ENCODE results near the gene TRAF6.

DNA sequence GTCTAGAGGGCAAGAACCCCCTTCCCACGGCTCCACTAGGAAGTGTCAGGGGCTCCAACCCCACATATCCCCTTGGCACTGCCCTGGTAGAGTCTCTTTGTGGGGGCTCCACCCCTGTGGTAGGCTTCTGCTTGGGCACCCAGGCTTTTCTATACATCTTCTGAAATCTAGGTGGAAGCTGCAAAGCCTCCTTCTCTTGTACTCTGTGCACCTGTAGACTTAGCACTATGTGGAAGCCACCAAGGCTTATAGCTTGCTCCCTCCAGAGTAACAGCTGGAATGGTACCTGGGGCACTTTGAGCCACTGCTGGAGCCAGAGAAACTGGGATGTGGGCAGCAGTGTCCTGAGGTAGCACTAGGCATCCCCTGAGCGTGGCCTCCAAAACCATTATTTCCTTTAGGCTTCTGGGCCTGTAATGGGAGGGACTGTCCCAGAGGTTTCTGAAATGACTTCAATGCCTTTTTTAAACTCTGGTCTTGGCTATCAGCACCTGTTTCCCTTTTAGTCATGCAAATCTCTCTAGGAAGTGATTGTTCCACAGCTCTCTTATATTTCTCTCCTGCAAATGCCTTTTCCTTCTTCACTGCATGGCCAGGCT is 68.4 kb downstream of the TRAF6 start:
- TF ChIP-seq, protein P1, sequence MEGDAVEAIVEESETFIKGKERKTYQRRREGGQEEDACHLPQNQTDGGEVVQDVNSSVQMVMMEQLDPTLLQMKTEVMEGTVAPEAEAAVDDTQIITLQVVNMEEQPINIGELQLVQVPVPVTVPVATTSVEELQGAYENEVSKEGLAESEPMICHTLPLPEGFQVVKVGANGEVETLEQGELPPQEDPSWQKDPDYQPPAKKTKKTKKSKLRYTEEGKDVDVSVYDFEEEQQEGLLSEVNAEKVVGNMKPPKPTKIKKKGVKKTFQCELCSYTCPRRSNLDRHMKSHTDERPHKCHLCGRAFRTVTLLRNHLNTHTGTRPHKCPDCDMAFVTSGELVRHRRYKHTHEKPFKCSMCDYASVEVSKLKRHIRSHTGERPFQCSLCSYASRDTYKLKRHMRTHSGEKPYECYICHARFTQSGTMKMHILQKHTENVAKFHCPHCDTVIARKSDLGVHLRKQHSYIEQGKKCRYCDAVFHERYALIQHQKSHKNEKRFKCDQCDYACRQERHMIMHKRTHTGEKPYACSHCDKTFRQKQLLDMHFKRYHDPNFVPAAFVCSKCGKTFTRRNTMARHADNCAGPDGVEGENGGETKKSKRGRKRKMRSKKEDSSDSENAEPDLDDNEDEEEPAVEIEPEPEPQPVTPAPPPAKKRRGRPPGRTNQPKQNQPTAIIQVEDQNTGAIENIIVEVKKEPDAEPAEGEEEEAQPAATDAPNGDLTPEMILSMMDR (IDR thresholded peaks at IDR 0.05): no peak
- TF ChIP-seq ZFX (IDR thresholded peaks at IDR 0.05; ENCODE audit: borderline replicate concordance): no peak

Data from 22Rv1 (cell line).